Stimulated activated CD8-positive, alpha-beta memory T cell treated with anti-CD3 and anti-CD28 coated beads, Interleukin-7, amount 100 ng/mL, for 24 hours (primary cell): Measurements from ENCODE around the gene IFNG.

ENCODE experiments used
- DNase-seq: peaks from one replicate; pipeline ENCODE4 v3.0.0-alpha.2; 2020; ENCODE audit warnings: low read depth

IFNG gene

GRCh38 chr12:68115281-68115680, 44.3 kb downstream of the IFNG start:
- no peak for DNase-seq

- no peak for DNase-seq
Observed at GRCh38 chr12:68114606-68115005, 44.9 kb downstream of the IFNG start.

GRCh38 chr12:68113644-68114043, 45.9 kb downstream of the IFNG start:
- DNase-seq, result peak; percentile 12

- no peak for DNase-seq
Observed at GRCh38 chr12:68111995-68112394, 47.5 kb downstream of the IFNG start.

GRCh38 chr12:68109444-68110217, 49.9 kb downstream of the IFNG start:
- no peak for DNase-seq

GRCh38 chr12:68109001-68109400, 50.5 kb downstream of the IFNG start:
- DNase-seq, result no peak

GRCh38 chr12:68106660-68107059, 52.9 kb downstream of the IFNG start:
- no peak for DNase-seq

- DNase-seq, result no peak
Observed at GRCh38 chr12:68106160-68106559, 53.4 kb downstream of the IFNG start.
